Vagina (tissue), 2 donors: ENCODE measurements around the gene CHN1.

ENCODE experiments used
- CTCF ChIP-seq, 3 experiments: fragments of 450-650 bp in 2 of 3; fragments of 200-600 bp in 1 of 3; sonication (generic) in 1 of 3; IDR thresholded peaks; one replicate each; pipeline ENCODE4 v1.5.1; 2017 to 2019; ENCODE audit warnings: antibody characterized with exemption in 3 of 3, mild to moderate bottlenecking in 2 of 3, moderate library complexity in 2 of 3
- POLR2A ChIP-seq, 2 donors: fragments of 450-650 bp; IDR thresholded peaks; one replicate each; pipeline ENCODE4 v1.6.1; 2017; ENCODE audit warnings: antibody characterized with exemption in 2 of 2, mild to moderate bottlenecking in 2 of 2, moderate library complexity in 2 of 2
- POLR2AphosphoS5 ChIP-seq, 2 donors: sonication (generic); formaldehyde crosslinking; IDR thresholded peaks; one replicate each; pipeline ENCODE4 v1.9.0; 2017; ENCODE audit warnings: antibody characterized with exemption in 2 of 2, mild to moderate bottlenecking in 2 of 2, low read depth in 1 of 2; ENCODE audit not compliant: insufficient read depth in 1 of 2

GRCh38 chr2:174939046-174939445 is 66.1 kb downstream of the CHN1 start:
- TF ChIP-seq POLR2A (IDR thresholded peaks at IDR 0.05) (no peak), CTCF (IDR thresholded peaks at IDR 0.05) (no peak), POLR2AphosphoS5 (IDR thresholded peaks at IDR 0.05; ENCODE audit: insufficient read depth in 1 of 2, low read depth in 1 of 2) (no peak)
